H1 (cell line): ENCODE data around the gene XPO6. TPM values are rescaled to one million over a fixed set of nuclear protein-coding genes. Genes with fewer than 3 reads are reported as not detected.

ENCODE experiments used
- CTCF ChIA-PET: fragments of 300-600 bp; sonication (Branson Sonifier 250); formaldehyde crosslinking; loops from one replicate; lab custom pipeline; 2021; ENCODE audit not compliant: partially characterized antibody; lab: Charles Lee
- POLR2A ChIA-PET: fragments of 300-600 bp; sonication (Branson Sonifier 250); formaldehyde crosslinking; loops from one replicate; lab custom pipeline; 2021; ENCODE audit warnings: inconsistent platforms; ENCODE audit not compliant: partially characterized antibody; lab: Charles Lee
- DNase-seq, 2 experiments: peaks; one replicate each; pipeline versions ENCODE4 v3.0.0 to v3.0.0-alpha.2; 2010 to 2022; ENCODE audit warnings: low spot score in 2 of 2, low read depth in 1 of 2, mixed read lengths in 1 of 2
- FAIRE-seq: peaks from 2 replicates; lab custom pipeline; 2011; peaks lifted over from hg19 to GRCh38; lab: Jason Lieb, UNC
- H2AFZ ChIP-seq: 2 replicates; pipeline ENCODE4 v1.8.1; 2012; ENCODE audit warnings: low read length, inconsistent platforms
- H2AK5ac ChIP-seq: 2 replicates; pipeline ENCODE4 v1.6.1; 2013; ENCODE audit warnings: low read depth, low read length
- H2BK120ac ChIP-seq: replicated peaks from 2 replicates; pipeline ENCODE3; 2013; ENCODE audit warnings: low read depth, low read length, inconsistent platforms
- H2BK12ac ChIP-seq: 2 replicates; pipeline ENCODE4 v1.6.1; 2013; ENCODE audit warnings: low read depth, low read length
- H2BK15ac ChIP-seq: 2 replicates; pipeline ENCODE4 v1.6.1; 2013; ENCODE audit warnings: low read length
- H2BK20ac ChIP-seq: 2 replicates; pipeline ENCODE4 v1.6.1; 2013; ENCODE audit warnings: low read length
- H2BK5ac ChIP-seq: 2 replicates; pipeline ENCODE4 v1.6.1; 2013; ENCODE audit warnings: low read depth, low read length
- H3K14ac ChIP-seq: 2 replicates; pipeline ENCODE4 v1.6.1; 2013; ENCODE audit warnings: inconsistent platforms; ENCODE audit not compliant: insufficient read length
- H3K18ac ChIP-seq: 2 replicates; pipeline ENCODE4 v1.6.1; 2013; ENCODE audit warnings: low read length; ENCODE audit errors: extremely low read depth
- H3K23ac ChIP-seq: 2 replicates; pipeline ENCODE4 v1.6.1; 2013; ENCODE audit warnings: inconsistent platforms; ENCODE audit not compliant: insufficient read length
- H3K23me2 ChIP-seq: 2 replicates; pipeline ENCODE4 v1.6.1; 2013; ENCODE audit warnings: low read depth, low read length
- H3K27ac ChIP-seq: 2 replicates; pipeline ENCODE4 v1.6.1; 2011; ENCODE audit warnings: low read depth, low read length, inconsistent platforms
- H3K27me3 ChIP-seq, 4 experiments: replicated peaks in 1 of 4; 1 replicate in 1 of 4; 2 replicates in 3 of 4; pipeline versions ENCODE4 v1.6.1 to v1.8.1; 2011 to 2013; ENCODE audit warnings: low read length in 3 of 4, mild to moderate bottlenecking in 3 of 4, inconsistent platforms in 2 of 4, mixed read lengths in 2 of 4, moderate library complexity in 1 of 4; ENCODE audit not compliant: control insufficient read depth in 3 of 4, insufficient read depth in 3 of 4; ENCODE audit errors: extremely low read depth in 1 of 4
- H3K36me3 ChIP-seq, 4 experiments: 2 replicates each; pipeline versions ENCODE4 v1.6.1 to v1.8.1; 2011 to 2013; ENCODE audit warnings: mild to moderate bottlenecking in 4 of 4, low read length in 3 of 4, moderate library complexity in 2 of 4, control low read depth in 1 of 4, inconsistent platforms in 1 of 4; ENCODE audit not compliant: insufficient read depth in 4 of 4, control insufficient read depth in 2 of 4
- H3K4ac ChIP-seq: replicated peaks from 2 replicates; pipeline ENCODE3; 2013; ENCODE audit warnings: low read length, low read depth, mixed read lengths, inconsistent platforms; ENCODE audit not compliant: insufficient read length
- H3K4me1 ChIP-seq, 4 experiments: replicated peaks in 1 of 4; 1 replicate in 1 of 4; 2 replicates in 3 of 4; pipeline versions ENCODE4 v1.6.1 to v1.8.1; 2011 to 2013; ENCODE audit warnings: low read length in 3 of 4, inconsistent platforms in 2 of 4, mixed read lengths in 1 of 4; ENCODE audit not compliant: insufficient read depth in 4 of 4, control insufficient read depth in 3 of 4
- H3K4me2 ChIP-seq, 2 experiments: 2 replicates each; pipeline versions ENCODE4 v1.6.1 to v1.8.1; 2011 to 2013; ENCODE audit warnings: low read depth in 2 of 2, low read length in 2 of 2, control low read depth in 1 of 2, inconsistent platforms in 1 of 2, mild to moderate bottlenecking in 1 of 2; ENCODE audit not compliant: insufficient read depth in 1 of 2
- H3K4me3 ChIP-seq, 4 experiments: fragments of 200-600, 300-600 bp in 1 of 4; sonication (generic), shearing (Covaris generic), sonication (Bioruptor Twin) in 1 of 4; 2 replicates each; pipeline versions ENCODE4 v1.5.1 to v1.8.1; 2011 to 2016; ENCODE audit warnings: low read length in 4 of 4, low read depth in 3 of 4, control low read depth in 2 of 4, inconsistent platforms in 2 of 4, mild to moderate bottlenecking in 2 of 4, mixed read lengths in 1 of 4, moderate library complexity in 1 of 4; ENCODE audit not compliant: insufficient read depth in 2 of 4; ENCODE audit errors: extremely low read depth in 1 of 4
- H3K56ac ChIP-seq: replicated peaks from 2 replicates; pipeline ENCODE3; 2013; ENCODE audit warnings: low read depth, mild to moderate bottlenecking, mixed read lengths, low read length, inconsistent platforms; ENCODE audit not compliant: insufficient read length
- H3K79me1 ChIP-seq: 2 replicates; pipeline ENCODE4 v1.6.1; 2013; ENCODE audit warnings: low read depth, low read length, control low read depth
- H3K79me2 ChIP-seq, 2 experiments: 2 replicates each; pipeline versions ENCODE4 v1.6.1 to v1.8.1; 2012 to 2013; ENCODE audit warnings: low read length in 2 of 2, mild to moderate bottlenecking in 2 of 2, inconsistent platforms in 1 of 2; ENCODE audit not compliant: insufficient read depth in 2 of 2, control insufficient read depth in 1 of 2
- H3K9ac ChIP-seq, 4 experiments: replicated peaks in 1 of 4; 1 replicate in 1 of 4; 2 replicates in 3 of 4; pipeline versions ENCODE4 v1.6.1 to v1.8.1; 2011 to 2013; ENCODE audit warnings: low read depth in 3 of 4, low read length in 3 of 4, control low read depth in 2 of 4, mild to moderate bottlenecking in 2 of 4, moderate library complexity in 2 of 4, inconsistent platforms in 1 of 4; ENCODE audit errors: extremely low read depth in 1 of 4
- H3K9me3 ChIP-seq, 2 experiments: 2 replicates each; pipeline versions ENCODE4 v1.6.1 to v1.8.1; 2012 to 2013; ENCODE audit warnings: mild to moderate bottlenecking in 2 of 2, moderate library complexity in 2 of 2, control low read depth in 1 of 2, inconsistent platforms in 1 of 2, low read depth in 1 of 2, low read length in 1 of 2, mixed read lengths in 1 of 2; ENCODE audit not compliant: insufficient read depth in 2 of 2
- H4K20me1 ChIP-seq, 2 experiments: replicated peaks in 1 of 2; 2 replicates each; pipeline versions ENCODE3 to v1.8.1; 2011 to 2013; ENCODE audit warnings: inconsistent platforms in 2 of 2, low read length in 2 of 2, mild to moderate bottlenecking in 1 of 2; ENCODE audit not compliant: insufficient read depth in 2 of 2, control insufficient read depth in 1 of 2
- H4K5ac ChIP-seq: 2 replicates; pipeline ENCODE4 v1.6.1; 2013; ENCODE audit warnings: low read length, low read depth, mixed read lengths, inconsistent platforms; ENCODE audit not compliant: insufficient read length
- H4K8ac ChIP-seq: 2 replicates; pipeline ENCODE4 v1.8.0; 2013; ENCODE audit warnings: mild to moderate bottlenecking, moderate library complexity, low read length, inconsistent platforms; ENCODE audit not compliant: insufficient read depth; ENCODE audit errors: extremely low read depth
- H4K91ac ChIP-seq: replicated peaks from 2 replicates; pipeline ENCODE3; 2013; ENCODE audit warnings: low read length, mixed read lengths, inconsistent platforms; ENCODE audit not compliant: insufficient read length
- ASH2L ChIP-seq: fragments of 200-600, 300-600 bp; sonication (generic); IDR thresholded peaks from one replicate; pipeline ENCODE4 v1.7.1; 2017; ENCODE audit warnings: low read length
- CBX8 ChIP-seq: fragments of 300-800, 300-1000 bp; sonication (generic); IDR thresholded peaks from 2 replicates; pipeline ENCODE4 v1.7.1; 2016; ENCODE audit warnings: low read depth, low read length, borderline replicate concordance
- CEBPB ChIP-seq: IDR thresholded peaks from 2 replicates; pipeline ENCODE4 v1.6.1; 2012; ENCODE audit warnings: low read depth, low read length
- CHD1 ChIP-seq: IDR thresholded peaks from 2 replicates; pipeline ENCODE4 v1.6.1; 2012; ENCODE audit warnings: low read depth, low read length, improper control_type of control experiment
- GABPA ChIP-seq: IDR thresholded peaks from 2 replicates; pipeline ENCODE4 v1.6.1; 2011; ENCODE audit warnings: mild to moderate bottlenecking, low read length, moderate library complexity, borderline replicate concordance; ENCODE audit not compliant: insufficient read depth
- GTF2F1 ChIP-seq: IDR thresholded peaks from 2 replicates; pipeline ENCODE4 v1.6.1; 2012; ENCODE audit warnings: low read depth, low read length, improper control_type of control experiment, borderline replicate concordance
- HDAC2 ChIP-seq, 2 experiments: fragments of 300-600 bp in 1 of 2; sonication (generic) in 1 of 2; IDR thresholded peaks; 2 replicates each; pipeline ENCODE4 v1.6.1; 2011 to 2012; ENCODE audit warnings: low read depth in 2 of 2, low read length in 2 of 2, mild to moderate bottlenecking in 2 of 2, moderate library complexity in 2 of 2, borderline replicate concordance in 1 of 2, inconsistent platforms in 1 of 2
- KDM4A ChIP-seq: IDR thresholded peaks from one replicate; pipeline ENCODE4 v1.7.1; 2012; ENCODE audit warnings: low read depth, mild to moderate bottlenecking, moderate library complexity, low read length, inconsistent platforms; ENCODE audit not compliant: severe bottlenecking
- NRF1 ChIP-seq: IDR thresholded peaks from 2 replicates; pipeline ENCODE4 v1.6.1; 2011; ENCODE audit warnings: mild to moderate bottlenecking, low read depth, low read length, improper control_type of control experiment
- RXRA ChIP-seq: IDR thresholded peaks from 2 replicates; pipeline ENCODE4 v1.6.1; 2011; ENCODE audit warnings: low read depth, mild to moderate bottlenecking, low read length, moderate library complexity; ENCODE audit not compliant: insufficient read depth
- SIN3A ChIP-seq, 2 experiments: IDR thresholded peaks in 1 of 2; conservative IDR thresholded peaks in 1 of 2; 2 replicates each; pipeline ENCODE4 v1.6.1; 2011 to 2012; ENCODE audit warnings: low read length in 2 of 2, improper control_type of control experiment in 1 of 2, low read depth in 1 of 2, mild to moderate bottlenecking in 1 of 2
- SIX5 ChIP-seq: IDR thresholded peaks from 2 replicates; pipeline ENCODE4 v1.6.1; 2011; ENCODE audit warnings: mild to moderate bottlenecking, low read depth, low read length
- SUZ12 ChIP-seq: fragments of 200-600 bp; sonication (generic); IDR thresholded peaks from 2 replicates; pipeline ENCODE4 v1.6.1; 2012; ENCODE audit warnings: mild to moderate bottlenecking, inconsistent platforms, low read length, moderate library complexity, mixed read lengths
- TAF1 ChIP-seq: IDR thresholded peaks from 2 replicates; pipeline ENCODE4 v1.6.1; 2011; ENCODE audit warnings: mild to moderate bottlenecking, low read depth, low read length
- WGBS, 2 experiments: shearing (Covaris generic) in 1 of 2; methylation state at CpG; one replicate each; pipeline versions ENCODE4 v1.1.6 to v1.1.7; 2013 to 2015; ENCODE audit warnings: low lambda C conversion rate in 2 of 2, mixed read lengths in 2 of 2, inconsistent platforms in 1 of 2, low coverage in 1 of 2, missing lambda C conversion rate in 1 of 2; ENCODE audit not compliant: insufficient replicate concordance in 2 of 2, insufficient coverage in 1 of 2, insufficient read length in 1 of 2; ENCODE audit errors: extremely low coverage in 1 of 2, missing lambda C conversion rate in 1 of 2; 5-methylcytosine and 5-hydroxymethylcytosine counted together
- polyA plus RNA-seq, 7 experiments: library from polyadenylated mRNA; depleted of rRNA in 3 of 7; stranded (reverse) in 5 of 7; unstranded in 2 of 7; fragments of >200 nt in 5 of 7; fragments of 200-250 nt in 2 of 7; gene quantifications; 1 replicate in 5 of 7; 2 replicates in 1 of 7; 4 replicates in 1 of 7; pipeline versions ENCODE4 v1.2.1 to v1.2.3, GENCODE V29; 2011 to 2013; ENCODE audit warnings: missing spikeins in 2 of 7, mixed read lengths in 2 of 7
- total RNA-seq: library from RNA; stranded (reverse); fragmentation: NEBNext Ultra II Directional; extraction: Animal tissue kit (Norgen Biotek cat#: 25700); gene quantifications from 2 replicates; pipeline ENCODE4 v1.2.1, GENCODE V29; 2021

Gene XPO6
- total and polyA plus RNA-seq, 2 of the 8 experiments (the other 6 are each of a cell fraction or from before 2014, with no cell fraction given): 152 to 254 TPM

DNA sequence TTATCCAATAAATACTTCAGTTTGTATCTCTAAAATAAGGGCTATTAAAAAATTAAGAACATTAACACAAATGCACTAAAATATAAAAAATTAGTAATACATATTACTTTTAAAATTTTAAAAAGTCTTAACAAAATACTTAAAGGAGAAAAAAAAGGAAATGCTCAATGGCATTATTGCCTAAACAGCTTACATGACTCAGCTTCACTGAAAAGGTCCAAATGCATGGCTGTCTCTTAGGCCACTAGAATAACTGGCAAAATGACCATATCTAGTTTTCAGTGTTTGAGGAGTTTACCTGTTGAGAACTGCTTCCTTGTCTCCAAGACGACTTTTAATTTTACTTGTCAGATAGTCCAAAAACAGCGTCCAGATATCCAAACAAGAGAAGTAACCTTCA lies 66.0 kb downstream of the XPO6 start:
- CTCF ChIA-PET: no interaction called here
- TF ChIP-seq TAF1 (no peak), CBX8 (no peak), KDM4A (no peak), GABPA (no peak), HDAC2 (IDR thresholded peaks at IDR 0.05; ENCODE audit: borderline replicate concordance in 1 of 2, low read depth in 2 of 2, low read length in 2 of 2) (no peak), ASH2L (no peak), SUZ12 (no peak), CEBPB (no peak), RXRA (no peak), CHD1 (no peak), SIX5 (no peak), GTF2F1 (no peak), SIN3A (conservative IDR thresholded peaks at IDR 0.05 in 1 of 2, IDR thresholded peaks at IDR 0.05 in 1 of 2; ENCODE audit: low read depth in 1 of 2, low read length in 2 of 2) (no peak), NRF1 (no peak)

More for the DNA sequence above, 66.0 kb downstream of the XPO6 start:
- no peaks in the 10 kb centered on the region for H3K9me3 ChIP-seq
- H3K27me3 ChIP-seq: no peaks in the 10 kb centered on the region
- no peak overlapping the region for H4K91ac ChIP-seq
- DNase-seq (no peak), FAIRE-seq (no peak)
- H3K9ac ChIP-seq: no peak overlapping the region
- H3K56ac ChIP-seq: no peak overlapping the region
- H3K14ac ChIP-seq: no peak overlapping the region
- H2BK5ac ChIP-seq: no peak overlapping the region
- no peak overlapping the region for H3K4ac ChIP-seq
- H3K27ac ChIP-seq: no peak overlapping the region
- H2AK5ac ChIP-seq: no peak overlapping the region
- peaks cover 0 to 2% of the 10 kb centered on the region in 2 experiments for H4K20me1 ChIP-seq
- H3K36me3 ChIP-seq: peaks cover 2 to 42% (median 22%) of the 10 kb centered on the region in 4 experiments; a peak in 5 of 8 replicates
- H3K18ac ChIP-seq: no peak overlapping the region
- H3K4me2 ChIP-seq: no peak overlapping the region
- no peak overlapping the region for H2BK120ac ChIP-seq
- H3K4me1 ChIP-seq: peaks cover 0 to 3% (median 0%) of the 10 kb centered on the region in 4 experiments; a peak in 1 of 7 replicates
- H3K79me1 ChIP-seq: peaks cover 3% of the 10 kb centered on the region; the same call in 1 of the 2 replicates
- no peak overlapping the region for H2BK20ac ChIP-seq
- H4K5ac ChIP-seq: no peak overlapping the region
- H3K4me3 ChIP-seq: no peak overlapping the region
- H4K8ac ChIP-seq: no peak overlapping the region
- H3K23ac ChIP-seq: no peak overlapping the region
- no peak overlapping the region for H2AFZ ChIP-seq
- POLR2A ChIA-PET: no interaction called here
- no peak overlapping the region for H2BK12ac ChIP-seq
- no peaks in the 10 kb centered on the region for H3K23me2 ChIP-seq
- WGBS, 2 experiments: 100% methylated on average over 2 of the region's 2 CpGs; no CpG with 5 or more reads in 1 of the 2 experiments
- 0 out of 4 replicates have a peak, but pooled peaks cover 0 to 3% of the 10 kb centered on the region in 2 experiments for H3K79me2 ChIP-seq
- no peak overlapping the region for H2BK15ac ChIP-seq
